Astrocyte (in vitro differentiated cells and primary cell): ENCODE results near the gene INPP4B.

Experiments
- CTCF ChIP-seq: IDR thresholded peaks from 2 replicates; pipeline ENCODE4 v1.5.1; 2011; ENCODE audit warnings: low read depth, mild to moderate bottlenecking, inconsistent platforms, low read length, moderate library complexity; ENCODE audit not compliant: insufficient read depth
- EZH2 ChIP-seq: IDR thresholded peaks from 2 replicates; pipeline ENCODE4 v1.6.1; 2012; ENCODE audit warnings: mild to moderate bottlenecking, low read length, inconsistent platforms; ENCODE audit not compliant: insufficient read depth

- TF ChIP-seq CTCF = no peak
- no peak for TF ChIP-seq EZH2
These were observed 519.9 kb downstream of the INPP4B start for GRCh38 chr4:142326181-142326580.
